Hepatocyte (in vitro differentiated cells): ENCODE results near the gene FBH1.

Experiments used
- EZH2 ChIP-seq: fragments of 200-600 bp; sonication (generic); IDR thresholded peaks from 2 replicates; pipeline ENCODE4 v1.6.1; 2016; ENCODE audit warnings: antibody characterized with exemption, mild to moderate bottlenecking, borderline replicate concordance
- EZH2phosphoT487 ChIP-seq: fragments of 200-600 bp; sonication (generic); IDR thresholded peaks from one replicate; pipeline ENCODE4 v1.6.1; 2018; ENCODE audit warnings: antibody characterized with exemption, mild to moderate bottlenecking, low read depth, moderate library complexity; ENCODE audit not compliant: unreplicated experiment, severe bottlenecking
- TF ChIP-seq, protein P1 (sequence below): fragments of 200-600 bp; sonication (generic); IDR thresholded peaks from 2 replicates; pipeline ENCODE4 v1.5.1; 2016; ENCODE audit warnings: antibody characterized with exemption, mild to moderate bottlenecking; ENCODE audit not compliant: poor library complexity

DNA sequence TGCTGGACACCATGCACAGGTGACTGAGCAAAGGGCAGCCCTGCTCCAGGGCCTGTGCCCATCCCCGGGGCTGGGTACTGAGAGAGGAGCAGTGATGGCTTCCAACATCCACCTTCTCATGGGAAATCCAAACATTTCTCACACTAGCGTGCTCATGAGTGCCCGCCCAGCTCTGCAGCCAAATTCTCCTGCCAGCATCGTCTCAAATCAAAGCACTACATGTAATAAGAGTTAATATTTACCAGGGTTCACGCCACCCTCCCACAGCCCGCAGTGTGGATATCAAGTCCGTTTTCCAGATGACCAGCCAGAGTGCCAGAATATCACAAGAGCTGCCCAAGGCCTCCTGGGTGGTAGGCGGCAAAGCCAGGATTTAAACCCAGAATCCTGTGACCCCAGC, 75.2 kb downstream of the FBH1 start:
- TF ChIP-seq, protein P1, sequence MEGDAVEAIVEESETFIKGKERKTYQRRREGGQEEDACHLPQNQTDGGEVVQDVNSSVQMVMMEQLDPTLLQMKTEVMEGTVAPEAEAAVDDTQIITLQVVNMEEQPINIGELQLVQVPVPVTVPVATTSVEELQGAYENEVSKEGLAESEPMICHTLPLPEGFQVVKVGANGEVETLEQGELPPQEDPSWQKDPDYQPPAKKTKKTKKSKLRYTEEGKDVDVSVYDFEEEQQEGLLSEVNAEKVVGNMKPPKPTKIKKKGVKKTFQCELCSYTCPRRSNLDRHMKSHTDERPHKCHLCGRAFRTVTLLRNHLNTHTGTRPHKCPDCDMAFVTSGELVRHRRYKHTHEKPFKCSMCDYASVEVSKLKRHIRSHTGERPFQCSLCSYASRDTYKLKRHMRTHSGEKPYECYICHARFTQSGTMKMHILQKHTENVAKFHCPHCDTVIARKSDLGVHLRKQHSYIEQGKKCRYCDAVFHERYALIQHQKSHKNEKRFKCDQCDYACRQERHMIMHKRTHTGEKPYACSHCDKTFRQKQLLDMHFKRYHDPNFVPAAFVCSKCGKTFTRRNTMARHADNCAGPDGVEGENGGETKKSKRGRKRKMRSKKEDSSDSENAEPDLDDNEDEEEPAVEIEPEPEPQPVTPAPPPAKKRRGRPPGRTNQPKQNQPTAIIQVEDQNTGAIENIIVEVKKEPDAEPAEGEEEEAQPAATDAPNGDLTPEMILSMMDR = no peak
- TF ChIP-seq EZH2phosphoT487 (no peak), EZH2 (no peak)
